Measurements from ENCODE around the gene TBC1D1.

Gene TBC1D1

DNA sequence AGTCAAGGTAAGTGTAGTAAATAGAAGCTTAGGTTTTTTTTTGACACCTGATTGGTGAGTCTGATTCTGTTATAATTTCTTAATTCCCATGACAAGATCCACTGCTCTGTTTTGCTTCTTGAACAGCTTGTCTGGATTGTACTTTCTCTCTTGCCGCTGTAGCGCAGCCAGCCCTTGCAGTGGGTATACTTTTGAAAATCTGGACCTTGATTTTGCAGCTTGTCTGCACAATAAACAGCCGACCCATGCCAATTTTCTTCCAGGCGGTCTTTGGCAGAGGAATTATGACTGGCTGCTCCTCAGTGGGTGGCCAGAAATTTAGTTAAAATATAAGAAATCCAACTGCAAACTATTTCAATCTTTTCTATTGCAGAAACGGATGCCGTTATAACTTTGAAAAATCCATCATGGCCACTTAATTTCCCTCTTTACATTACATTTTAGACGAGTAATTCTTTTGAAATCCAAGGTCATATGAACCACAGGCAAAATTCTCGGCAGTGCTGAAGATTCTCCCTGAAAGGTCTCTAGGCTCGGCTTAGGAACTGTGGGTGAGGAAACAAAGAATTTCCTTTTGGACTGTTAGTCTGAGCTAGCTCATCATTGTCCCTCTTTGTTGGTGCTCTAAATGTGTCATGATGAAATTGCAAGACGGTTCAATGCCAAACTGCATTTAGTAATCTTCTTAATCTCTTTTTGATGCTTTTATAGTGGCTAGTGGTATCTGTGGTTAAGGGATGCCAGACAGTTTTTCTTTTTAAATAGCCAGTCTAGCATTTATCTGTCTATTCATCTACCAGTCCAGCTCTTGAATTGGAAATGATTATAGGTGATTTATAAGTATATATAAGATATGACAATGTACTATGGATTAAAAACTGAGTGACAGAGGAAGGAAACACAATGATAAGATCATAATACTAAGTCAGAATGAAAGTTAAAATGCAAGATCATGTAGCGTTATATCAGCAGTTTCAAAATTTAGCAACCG lies 37.8 kb downstream of the TBC1D1 start:
- no peak for DNase-seq

- no peak for DNase-seq
These were observed 43.2 kb downstream of the TBC1D1 start for GRCh38 chr4:37934096-37934495.

GRCh38 chr4:37934609-37935008 lies 43.7 kb downstream of the TBC1D1 start:
- no peak for DNase-seq

DNA sequence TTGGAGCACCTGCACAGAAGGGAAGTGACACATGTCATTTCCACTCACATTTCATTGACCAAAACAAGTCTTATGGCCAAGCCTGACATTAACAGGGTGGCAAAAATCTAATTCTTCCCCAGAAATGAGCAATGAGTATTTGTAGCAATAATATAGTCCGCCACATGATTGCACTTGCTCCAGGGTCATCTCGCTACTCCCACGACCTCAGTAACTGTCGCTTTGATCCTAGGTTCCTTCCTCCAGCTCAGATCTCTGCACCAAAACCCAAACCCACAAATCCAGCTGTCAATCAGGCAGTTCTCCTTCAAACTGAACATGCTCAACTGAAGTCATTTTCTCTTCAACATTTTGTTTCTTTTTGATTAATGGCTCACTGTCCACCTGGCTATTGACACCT lies 44.1 kb downstream of the TBC1D1 start:
- DNase-seq, result no peak

GRCh38 chr4:37936889-37937498 lies 46.1 kb downstream of the TBC1D1 start:
- DNase-seq, result no peak

DNA sequence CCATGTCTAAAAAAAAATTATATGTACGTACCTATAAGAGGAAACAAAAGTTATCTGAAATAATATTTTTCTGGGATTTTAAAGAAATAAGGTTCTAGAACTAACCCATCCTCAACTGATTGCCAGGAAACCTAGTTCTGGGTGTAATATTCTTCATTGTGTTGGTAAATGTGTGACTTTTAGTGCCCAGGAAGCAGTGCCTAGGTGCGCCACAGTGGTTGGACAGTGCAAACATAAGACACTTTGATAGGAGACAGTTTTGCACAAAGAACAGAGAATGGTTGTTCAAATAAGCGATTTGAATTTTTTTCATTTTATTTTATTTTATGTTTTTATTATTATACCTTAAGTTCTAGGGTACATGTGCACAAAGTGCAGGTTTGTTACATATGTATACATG lies 47.3 kb downstream of the TBC1D1 start:
- DNase-seq, result no peak

- DNase-seq, result no peak
These were observed 55.8 kb downstream of the TBC1D1 start for GRCh38 chr4:37946503-37947179.

GRCh38 chr4:37948542-37948941 lies 57.7 kb downstream of the TBC1D1 start:
- no peak for DNase-seq

DNA sequence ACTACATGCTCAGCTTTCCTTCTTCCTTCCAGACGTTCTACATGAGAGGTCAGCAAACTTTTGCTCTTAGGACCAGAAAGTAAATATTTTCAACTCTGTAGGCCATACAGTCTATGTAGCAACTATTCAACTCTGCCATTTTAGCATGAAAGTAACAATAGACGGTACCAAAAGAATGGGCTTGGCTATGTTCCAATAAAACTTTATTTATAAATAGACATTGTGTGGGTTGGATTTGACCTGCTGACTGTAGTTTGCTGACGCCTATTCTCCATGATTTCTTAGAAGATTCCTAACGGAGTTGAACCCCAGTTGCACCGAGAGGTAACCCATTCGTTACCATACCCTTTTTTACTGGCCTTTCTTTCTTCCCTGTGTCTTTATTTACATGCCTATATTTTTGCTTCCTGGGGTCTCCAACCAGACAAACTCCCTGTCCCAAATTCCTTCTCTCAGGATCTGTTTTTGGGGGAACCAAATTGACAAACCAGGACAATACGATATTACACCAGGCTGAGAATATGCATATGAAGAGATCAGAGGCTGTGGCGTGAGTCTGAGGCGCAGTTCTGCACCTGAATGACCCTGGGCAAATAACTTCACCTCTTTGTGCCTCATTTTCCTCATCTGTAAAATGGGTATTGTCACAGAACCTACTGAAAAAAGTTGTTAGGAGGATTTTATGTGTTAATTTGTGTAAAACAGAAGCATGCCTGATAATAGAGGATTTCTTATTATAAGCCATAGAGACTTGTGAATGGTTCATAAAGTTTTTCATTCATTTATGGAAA lies 58.9 kb downstream of the TBC1D1 start:
- no peak for DNase-seq

DNA sequence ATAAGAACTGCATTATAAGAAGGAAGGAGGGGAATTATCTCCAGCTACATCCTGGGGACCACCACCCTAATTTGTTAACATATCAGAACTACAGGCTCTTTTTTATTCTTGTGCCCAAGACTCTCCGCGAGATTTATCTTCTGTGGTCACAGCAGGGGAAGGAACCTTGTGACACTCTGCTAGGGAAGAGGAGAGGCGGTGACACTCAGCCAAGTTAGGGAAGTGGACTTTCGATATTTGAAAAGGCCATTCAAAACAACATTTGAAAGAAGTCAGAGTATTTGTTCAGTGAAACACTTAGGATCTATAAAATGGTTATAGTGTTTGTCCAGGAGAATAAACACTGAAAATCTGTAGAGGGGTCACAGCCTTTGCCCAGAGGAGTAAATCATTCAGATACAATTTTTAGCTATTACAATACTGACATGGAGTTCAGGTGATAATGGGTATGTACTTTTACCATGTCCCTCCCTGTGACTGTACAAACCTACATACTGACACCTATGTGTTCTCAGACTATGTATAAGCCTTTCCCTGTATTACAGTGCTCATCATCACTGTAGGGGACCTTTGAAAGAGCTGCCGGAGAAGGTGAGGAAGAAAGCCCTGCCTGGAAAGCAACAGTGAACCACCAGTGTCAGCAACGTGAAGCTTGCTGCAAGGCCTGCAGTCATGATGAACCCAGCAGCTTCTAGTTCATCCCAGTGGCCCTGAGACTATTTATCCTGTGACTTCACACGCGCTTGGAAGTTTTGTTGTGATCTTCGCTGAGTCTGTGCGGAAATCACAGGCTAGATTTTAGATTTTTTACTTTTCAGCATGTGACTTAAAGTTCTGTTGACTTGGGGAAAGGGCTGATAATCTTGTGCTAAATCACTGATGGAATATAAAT lies 60.8 kb downstream of the TBC1D1 start:
- no peak for DNase-seq

DNA sequence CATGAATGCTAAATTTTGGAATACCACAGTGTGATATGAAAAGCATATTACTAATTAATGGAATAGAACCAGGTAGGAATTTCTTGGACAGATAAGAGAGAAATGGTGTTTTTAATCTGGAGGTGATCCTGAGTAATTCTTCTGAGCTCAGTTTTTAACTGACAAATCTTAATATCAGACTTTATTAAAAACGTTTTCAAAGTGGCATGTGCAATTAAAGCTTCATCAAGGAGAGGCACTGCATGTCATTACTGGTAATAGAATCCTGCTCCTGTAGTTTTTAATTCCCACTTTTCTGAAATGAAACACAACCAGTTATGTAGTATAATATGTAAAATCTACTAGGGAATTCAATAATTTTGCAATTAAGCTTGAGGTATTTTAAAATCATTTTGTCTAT lies 62.3 kb downstream of the TBC1D1 start:
- no peak for DNase-seq

DNA sequence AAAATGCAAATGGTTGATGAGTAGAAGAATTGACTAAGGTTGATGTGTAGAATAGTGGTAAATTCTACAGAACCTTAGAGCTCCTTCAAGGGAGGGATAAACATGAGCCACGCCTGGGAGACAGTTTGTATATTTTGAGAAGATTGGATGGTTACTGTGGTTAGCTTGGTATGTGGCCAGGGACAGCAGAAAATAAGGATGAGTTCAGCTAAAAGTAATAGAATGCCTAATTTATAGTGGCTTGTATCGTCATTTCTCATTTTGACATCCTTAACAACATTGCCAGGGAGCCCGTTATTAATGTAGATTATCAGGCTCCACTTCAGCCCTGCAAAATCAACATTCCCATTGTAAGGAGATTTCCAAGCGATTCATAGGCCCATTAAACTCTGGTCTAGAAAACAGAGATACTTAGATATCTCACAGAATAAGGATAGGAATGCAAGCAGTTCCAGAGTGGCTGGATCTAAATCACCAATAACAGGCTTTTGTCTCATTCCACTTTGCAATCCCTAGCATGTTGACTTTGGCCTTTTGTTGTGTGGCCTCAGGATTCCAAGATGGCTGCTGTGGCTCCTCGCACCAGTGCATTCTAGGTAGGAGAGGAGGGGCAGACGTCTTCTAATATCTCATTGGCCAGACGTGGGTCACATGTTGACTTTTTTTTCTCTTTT lies 62.9 kb downstream of the TBC1D1 start:
- DNase-seq, result no peak

- DNase-seq, result no peak
These were observed 66.1 kb downstream of the TBC1D1 start for GRCh38 chr4:37956941-37957340.

DNA sequence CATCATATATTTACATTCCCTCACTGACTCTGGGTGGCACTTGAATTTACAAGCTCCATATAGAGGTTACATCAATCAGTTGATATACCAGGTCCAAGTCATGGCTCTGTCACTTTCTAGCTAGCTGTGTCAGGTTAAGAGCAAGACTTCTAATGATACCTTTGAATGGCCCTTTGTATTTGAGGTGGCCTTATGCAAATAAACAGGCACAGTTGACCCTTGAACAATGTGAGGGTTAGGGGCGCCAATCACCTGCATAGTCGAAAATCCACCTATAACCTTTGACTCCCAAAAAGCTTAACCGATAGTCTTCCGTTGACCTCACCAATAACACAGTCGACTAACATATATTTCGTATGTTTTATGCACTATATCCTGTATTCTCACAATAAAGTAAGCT lies 68.0 kb downstream of the TBC1D1 start:
- no peak for DNase-seq

DNA sequence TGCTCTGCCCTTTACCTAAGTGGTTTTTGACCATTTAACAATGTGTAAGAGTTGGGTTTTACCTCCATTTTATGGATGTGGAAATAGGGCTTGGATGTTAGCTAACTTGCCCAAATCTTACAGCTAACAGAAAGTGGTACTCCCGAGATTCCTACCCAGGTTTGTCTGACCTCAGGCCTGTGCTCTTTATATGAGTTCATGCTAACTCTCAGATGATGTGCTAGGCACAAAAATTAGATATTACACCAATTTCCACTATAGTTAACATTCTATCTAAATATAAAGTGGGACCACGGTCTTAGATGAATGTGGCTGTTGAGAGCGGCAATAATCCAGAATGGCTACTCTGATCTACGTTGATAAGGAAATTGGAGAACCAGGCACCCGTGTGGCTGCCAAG lies 69.2 kb downstream of the TBC1D1 start, which contains the start of gene PTTG2:
TSS of gene PTTG2 (plus strand) at position 301 of the 400 bp plus-strand sequence. CDS start at position 338, 37 bp downstream.
- no peak for DNase-seq

DNA sequence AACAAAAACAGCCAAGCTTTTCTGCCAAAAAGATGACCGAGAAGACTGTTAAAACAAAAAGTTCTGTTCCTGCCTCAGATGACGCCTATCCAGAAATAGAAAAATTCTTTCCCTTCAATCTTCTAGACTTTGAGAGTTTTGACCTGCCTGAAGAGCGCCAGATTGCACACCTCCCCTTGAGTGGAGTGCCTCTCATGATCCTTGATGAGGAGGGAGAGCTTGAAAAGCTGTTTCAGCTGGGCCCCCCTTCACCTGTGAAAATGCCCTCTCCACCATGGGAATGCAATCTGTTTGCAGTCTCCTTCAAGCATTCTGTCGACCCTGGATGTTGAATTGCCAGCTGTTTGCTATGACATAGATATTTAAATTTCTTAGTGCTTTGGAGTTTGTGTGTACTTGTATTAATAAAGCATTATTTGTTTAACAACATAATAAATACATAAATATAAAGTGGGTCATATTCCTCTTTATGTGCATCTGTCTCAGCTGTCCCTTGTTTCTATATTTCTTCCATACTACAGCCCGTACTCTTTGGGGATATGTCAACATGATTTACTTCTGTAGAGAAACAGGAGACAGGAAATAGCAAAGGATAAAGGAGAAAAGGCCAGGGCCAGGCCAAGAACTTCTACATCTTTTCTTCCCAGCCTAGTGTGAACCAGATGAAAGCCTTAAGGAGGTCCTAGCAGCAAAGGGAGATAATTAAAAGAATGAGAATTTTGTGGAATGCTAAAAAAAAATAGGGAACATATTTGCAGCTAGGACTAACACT lies 70.0 kb downstream of the TBC1D1 start:
- DNase-seq, result no peak

DNA sequence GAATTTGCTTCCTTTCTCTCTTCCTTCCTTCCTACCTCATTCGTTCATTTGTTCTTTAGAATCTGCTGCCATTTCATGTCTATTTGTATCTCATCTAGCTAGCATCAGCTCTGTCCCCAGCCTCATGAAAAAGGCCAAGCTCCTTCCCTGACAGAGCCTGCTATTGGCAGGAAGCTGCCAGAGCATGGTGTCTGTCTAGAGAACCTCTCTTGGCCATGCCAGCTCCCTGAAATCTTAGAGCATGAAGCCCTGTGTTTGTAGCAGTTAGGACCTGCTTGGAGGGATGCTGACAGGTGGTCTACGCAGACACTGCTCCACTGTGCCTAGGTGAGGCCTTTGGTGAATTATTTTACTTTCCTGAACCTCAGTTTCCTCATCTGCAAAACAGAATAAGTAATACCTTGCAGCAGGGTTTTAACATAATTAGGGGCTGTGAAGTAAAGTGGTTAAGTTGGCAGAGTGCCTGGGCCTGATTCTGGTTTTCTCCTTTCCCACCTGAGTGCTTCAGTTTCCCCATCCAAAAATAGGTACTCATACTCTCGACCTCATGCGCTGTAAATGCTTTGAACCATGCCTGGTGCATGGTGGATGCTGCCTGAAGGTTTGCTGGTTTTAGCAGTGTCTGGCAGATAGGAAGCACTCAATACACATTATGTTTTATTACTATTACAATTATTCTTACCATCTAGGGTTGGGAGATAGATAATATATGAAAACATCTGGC lies 74.0 kb downstream of the TBC1D1 start:
- DNase-seq, result no peak

- no peak for DNase-seq
These were observed 75.2 kb downstream of the TBC1D1 start for GRCh38 chr4:37966044-37966443.

DNA sequence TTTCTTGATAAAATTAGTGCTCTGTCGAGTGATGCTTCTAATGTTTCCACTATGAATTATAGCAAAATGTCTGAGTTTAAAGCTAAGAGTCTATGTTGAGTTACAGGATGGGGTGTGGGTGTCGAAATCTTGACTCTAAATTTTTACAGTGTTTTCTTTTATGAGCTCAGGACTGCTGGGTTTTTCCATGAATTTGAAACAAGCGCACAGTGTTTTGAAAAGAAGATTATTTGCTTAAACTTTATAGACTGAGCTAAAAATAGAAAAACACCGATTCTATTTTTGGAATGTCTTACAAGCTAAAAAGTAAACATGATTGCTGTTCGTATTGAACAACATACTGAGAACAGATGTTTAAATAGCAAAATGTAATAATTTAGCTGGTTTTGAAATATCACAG lies 76.9 kb downstream of the TBC1D1 start:
- no peak for DNase-seq

- no peak for DNase-seq
These were observed 77.9 kb downstream of the TBC1D1 start for GRCh38 chr4:37968747-37969146.

All from stimulated activated naive CD4-positive, alpha-beta T cell treated with Interleukin-2 at 50 U/mL for 16 hours (primary cell).